Fibroblast of skin of abdomen (primary cell): ENCODE measurements around the gene FCMR.
"Not testable (repeated sequence)": the region's sequence is repeated elsewhere in the genome, so short reads cannot be mapped to it uniquely, and the experiment has no call there.

Experiments
- DNase-seq: peaks from one replicate; pipeline ENCODE4 v3.0.0-alpha.2; 2013

The FCMR gene

DNA sequence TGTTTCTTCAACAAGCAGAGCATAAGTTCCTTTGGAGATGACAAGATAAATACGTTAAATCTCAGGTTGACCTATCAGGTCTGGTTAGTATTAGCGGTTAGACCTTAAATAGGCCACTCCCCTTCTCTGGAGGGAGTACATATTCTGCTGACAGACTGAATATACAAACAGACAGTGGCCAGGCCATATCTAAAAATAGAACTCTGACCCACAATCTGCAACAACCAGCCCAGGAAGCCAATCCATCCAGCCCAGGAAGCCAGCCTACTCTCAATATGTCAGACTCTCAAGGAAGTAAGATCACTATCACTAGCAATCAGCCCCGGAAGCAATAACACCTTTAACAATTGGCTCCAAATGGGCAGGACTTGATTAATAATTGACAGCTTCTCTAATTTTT lies 49.6 kb downstream of the FCMR start:
- DNase-seq = no peak

DNA sequence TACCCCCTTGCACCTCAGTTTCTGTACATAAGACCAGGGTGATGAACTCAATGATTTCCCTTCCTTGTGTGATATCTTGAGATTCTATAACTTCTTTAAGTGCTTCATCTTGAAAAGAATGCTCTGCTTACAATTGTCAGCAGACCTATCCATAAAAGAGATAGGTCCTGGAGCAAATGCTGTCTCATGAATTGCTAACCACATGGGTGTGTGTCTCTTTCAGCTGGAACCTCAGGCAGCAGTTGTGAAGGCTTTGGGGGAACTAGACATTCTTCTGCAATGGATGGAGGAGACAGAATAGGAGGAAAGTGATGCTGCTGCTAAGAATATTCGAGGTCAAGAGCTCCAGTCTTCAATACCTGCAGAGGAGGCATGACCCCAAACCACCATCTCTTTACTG lies 53.5 kb downstream of the FCMR start:
- no peak for DNase-seq

DNA sequence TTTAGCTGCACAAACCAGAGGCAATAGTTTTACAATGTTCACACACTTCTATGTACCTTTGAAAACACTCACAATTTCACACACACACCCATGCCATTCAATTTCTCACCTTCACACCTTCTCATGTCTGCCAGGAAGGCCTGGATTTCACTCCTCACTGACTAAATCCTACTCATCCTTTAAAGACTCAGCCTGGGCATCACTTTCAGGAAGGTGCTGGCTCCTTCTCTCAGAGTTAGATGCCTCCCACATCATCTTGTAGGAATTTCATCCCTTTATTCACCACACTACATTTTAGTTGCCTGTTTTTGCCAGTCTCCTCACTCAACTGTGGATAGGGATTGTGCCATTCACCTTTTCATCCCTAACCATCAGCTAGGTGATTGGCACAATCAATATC lies 54.0 kb downstream of the FCMR start:
- no peak for DNase-seq

DNA sequence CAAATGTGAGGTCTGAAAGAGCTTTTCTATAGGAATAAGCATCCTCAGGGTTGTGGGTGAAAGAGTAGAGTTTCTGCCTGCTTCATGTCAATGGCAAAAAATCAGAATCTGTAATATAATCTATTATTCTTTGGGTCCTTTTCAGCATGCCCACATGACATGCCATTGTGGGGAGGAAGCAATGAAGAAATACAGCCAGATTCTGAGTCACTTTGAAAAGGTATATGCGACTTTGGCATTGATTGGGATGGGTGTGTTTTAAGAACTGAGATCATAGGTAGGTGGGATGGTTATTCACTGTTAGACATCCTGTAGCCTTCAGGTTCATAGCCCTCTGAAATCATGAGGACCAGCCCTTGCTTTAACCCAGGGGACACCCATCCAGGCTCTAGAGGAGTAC lies 54.5 kb downstream of the FCMR start:
- DNase-seq = no peak

DNA sequence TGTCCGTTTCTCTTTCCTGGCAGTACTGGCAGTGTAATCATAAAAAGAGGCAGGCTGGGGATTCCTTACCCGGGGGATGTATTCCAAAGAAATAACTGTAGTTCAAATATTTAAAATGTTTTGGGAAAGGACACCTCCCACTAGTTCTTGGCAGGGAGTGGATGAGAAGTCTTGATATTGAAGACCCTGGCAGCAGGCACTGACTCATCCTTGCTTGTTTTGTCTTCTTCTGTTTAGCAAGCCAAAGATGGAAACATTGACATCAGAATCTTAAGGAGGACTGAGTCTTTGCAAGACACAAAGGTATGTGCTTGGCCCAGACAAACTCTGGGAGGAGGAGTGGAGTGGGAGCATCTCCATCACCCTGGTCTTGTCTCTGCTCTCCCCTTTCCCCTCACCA lies 55.7 kb downstream of the FCMR start:
- peak; percentile 60 for DNase-seq

DNA sequence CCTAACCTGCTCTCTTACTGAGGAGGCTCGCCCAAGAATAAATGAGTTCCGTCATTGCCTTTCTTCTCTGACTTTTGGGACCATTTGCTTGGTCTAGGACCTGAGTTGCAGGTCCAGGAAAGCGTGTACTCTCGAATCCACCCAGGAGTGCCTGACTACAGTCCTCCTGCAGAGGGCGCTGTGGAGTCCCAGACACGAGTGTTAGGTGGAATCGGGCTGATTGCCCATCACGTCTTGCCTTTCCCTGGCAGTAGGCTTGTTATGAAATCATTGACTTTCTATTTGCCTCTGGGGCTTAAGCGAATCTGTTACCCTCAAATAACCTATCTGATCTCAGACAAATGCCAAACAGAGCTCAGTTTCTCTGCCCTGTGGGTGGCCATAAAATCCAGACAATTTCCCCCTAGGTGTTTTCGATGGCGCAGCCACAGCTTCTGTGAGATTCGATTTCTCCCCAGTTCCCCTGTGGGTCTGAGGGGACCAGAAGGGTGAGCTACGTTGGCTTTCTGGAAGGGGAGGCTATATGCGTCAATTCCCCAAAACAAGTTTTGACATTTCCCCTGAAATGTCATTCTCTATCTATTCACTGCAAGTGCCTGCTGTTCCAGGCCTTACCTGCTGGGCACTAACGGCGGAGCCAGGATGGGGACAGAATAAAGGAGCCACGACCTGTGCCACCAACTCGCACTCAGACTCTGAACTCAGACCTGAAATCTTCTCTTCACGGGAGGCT lies 56.6 kb downstream of the FCMR start, which contains the start of gene IL20:
TSS of gene IL20 (plus strand) at position 685 of the 733 bp plus-strand sequence. CDS start 230 bp downstream, outside the sequence.
- peak; percentile 75 for DNase-seq

DNA sequence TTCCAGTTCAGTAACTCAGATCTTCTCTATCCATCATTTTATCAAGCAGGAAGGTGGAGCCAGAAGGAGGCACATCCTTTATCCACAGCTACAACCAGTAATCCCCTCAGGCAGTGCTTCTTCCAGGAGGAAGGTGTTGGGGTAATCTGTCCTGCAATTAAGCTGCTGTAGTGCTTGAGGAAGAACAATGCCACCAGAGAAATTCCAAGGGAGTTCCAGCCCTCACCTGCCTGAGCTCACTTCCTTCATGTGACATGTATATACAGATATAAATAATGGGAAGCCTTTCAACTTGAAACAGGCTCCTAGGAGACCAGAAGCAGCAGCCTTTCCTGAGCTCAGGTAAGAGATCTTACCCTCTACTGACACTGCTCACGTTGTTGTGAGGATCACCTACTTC lies 58.5 kb downstream of the FCMR start:
- no peak for DNase-seq

DNA sequence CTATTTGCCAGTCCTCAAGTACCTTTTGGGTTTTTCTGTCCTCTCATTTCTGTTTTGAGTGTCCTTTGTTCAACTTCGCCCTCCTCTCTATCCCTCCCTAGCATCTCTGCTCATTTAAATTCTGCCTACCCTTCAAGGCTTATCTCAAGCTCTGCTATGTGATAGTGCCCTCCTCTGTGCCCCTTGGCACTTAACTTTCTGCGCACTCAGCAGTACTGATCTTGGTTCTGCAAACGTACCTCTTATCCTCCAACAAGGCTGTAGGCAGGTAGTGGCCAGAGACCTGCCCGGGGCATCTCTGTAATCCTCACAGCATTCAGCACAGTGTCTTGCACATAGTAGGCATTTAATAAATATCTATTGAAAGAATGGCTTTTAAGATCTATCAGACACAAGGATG lies 61.6 kb downstream of the FCMR start:
- DNase-seq = no peak

DNA sequence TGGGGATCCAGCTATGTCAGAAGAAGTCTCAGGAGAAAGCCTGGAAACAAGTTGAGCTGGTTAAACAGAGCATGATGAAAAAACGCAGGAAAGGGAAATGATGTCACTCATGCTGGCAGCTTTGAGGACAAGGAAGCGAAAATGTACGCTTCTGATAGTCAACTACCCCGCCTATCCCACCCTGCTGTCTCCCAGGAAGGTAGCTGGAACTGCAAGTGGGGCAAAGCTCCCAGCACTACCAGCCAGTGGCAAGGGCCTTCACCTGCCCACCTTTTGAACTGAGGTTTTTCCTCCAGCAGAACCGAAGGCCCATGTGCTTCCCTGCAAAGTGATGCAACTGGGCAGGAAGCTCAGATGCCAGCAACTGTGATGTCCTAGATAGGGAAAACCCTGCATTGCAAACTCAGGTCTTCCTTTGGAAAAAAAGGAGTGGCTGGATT lies 62.6 kb downstream of the FCMR start:
- no peak for DNase-seq

DNA sequence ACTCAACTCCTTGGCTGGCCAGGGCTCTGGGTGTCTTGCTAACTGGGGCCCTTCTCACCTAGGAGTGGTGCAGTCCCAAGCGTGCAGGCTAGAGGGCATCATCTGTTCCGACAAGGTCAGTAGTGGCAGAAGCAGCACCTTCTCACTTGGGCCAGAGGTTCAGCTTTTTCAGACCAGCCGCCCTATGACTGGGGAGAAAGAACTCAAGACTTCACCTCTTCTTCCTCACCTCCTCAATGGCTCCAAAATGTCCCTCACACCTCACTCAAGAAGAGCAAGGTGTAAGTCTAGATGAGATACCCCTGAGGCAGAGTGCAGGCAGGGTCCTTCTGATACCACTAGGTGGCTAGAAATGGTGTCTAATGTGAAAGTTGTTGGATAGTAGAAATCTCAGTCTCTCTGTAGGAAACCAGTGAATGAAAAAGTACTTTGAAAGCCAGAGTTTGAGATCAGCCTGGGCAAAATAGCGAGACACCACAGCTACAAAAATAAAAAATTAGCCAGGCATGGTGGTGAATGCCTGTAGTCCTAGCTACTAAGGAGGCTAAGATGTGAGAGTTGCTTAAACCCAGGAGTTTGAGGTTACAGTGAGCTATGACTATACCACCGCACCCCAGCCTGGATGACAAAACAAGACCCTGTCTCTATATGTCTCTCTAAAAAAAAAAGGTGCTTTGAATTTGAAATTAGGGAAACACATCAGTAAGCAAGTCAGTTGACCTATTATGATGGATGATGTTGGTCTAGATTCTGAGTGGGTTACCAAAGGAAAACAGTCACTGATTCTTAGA lies 64.9 kb downstream of the FCMR start:
- DNase-seq = no peak

DNA sequence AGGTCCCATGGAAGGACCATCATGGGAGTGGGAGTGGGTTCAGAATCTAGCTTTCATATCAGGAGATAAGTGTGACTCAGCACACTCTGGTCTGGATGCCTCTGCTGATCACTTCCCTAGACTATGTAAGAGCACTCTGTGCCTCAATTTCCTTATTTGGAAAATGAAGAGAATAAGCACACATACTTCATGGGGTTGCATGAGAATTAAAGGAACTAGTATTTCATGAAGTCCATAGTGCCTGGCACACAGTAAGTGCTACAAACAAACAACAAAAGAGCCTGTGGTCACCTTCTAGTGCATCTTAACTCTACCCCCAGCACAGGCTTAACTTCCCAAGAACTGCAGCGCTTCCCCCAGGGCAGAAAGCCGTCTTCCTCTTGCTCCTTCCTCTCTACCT lies 65.9 kb downstream of the FCMR start:
- no peak for DNase-seq

DNA sequence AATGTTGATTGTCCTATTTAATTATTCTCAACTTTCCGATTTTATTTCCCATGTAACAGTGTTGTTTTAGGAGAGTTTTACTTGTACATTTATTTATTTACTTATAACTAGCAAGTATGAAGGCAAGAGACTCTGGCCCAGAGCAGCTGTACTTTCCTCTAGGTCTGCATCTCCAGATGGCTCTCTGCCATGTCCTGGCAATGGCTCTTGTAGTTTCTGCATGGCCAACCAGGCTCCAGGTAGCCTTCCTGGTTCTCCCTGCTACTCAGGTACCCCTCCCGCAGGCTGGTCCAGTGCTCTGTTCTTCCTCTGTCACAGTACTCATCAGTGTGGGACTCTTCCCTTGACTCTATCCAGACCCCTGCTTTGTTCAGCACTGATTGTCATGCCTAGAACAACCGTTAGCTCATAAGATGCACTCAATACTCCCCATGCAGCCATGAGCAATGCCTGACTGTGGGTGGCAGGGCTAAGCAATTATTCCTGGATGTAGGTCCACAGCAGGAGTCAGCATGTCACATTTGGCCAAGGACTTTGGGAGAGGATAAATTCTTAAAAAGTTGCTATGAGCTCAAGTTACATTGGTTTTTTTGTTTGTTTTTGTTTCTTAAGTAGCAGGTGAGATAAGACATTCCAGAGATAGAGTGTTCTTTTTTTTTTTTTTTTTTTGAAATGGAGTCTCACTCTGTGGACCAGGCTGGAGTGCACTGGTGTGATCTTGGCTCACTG lies 67.2 kb downstream of the FCMR start:
- DNase-seq = no peak

DNA sequence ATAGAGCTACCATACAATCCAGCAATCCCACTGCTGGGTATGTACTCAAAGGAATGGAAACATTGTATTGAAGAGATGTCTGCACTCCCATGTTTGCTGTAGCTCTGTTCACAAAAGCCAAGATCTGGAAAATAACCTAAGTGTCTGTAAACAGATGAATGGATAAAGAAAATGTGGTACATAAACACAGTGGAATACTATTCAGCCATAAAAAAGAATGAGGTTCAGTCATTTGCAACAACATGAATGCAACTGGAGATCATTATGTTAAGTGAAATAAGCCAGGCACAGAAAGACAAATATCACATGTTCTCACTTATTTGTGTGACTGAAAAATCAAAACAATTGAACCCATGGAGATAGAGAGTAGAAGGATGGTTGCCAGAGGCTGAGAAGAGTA lies 68.0 kb downstream of the FCMR start:
- DNase-seq = not testable (repeated sequence)
